Measurements from ENCODE around the gene SERINC5.
"Not testable (repeated sequence)": the region's sequence is repeated elsewhere in the genome, so short reads cannot be mapped to it uniquely, and the experiment has no call there.

SERINC5 gene

DNA sequence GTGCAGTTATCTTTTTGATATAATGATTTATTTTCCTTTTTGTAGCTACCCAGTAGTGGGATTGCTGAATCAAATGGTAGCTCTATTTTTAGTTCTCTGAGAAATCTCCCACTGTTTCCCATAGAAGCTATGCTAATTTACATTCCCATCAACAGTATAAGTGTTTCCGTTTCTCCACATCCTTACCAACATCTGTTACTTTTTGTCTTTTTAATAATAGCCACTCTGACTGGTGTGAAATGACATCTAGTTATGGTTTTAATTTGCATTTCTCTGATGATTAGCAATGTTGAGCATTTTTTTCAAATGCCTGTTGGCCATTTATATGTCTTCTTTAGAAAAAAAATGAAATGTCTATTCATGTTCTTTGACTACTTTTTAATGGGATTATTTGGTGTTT, 94.7 kb downstream of the SERINC5 start:
- DNase-seq: no peak

DNA sequence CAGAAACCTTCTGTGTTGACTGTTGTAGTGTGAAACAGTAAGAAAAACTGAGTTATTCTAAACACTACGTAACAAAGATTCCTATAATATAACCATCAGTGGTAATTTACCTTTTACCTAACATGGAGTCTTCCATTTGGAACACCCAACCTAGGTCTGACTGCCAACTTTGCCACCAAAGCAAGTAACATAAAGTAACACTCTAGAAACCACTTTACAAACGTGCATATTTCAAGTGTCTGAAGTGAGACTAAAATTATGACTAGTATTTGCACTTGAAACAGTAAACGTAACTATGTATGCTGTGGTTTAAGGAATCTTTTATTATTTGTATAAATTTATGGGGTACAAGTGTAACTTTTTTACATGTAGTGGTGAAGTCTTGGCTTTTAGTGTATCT, 95.6 kb downstream of the SERINC5 start:
- no peak for DNase-seq

DNA sequence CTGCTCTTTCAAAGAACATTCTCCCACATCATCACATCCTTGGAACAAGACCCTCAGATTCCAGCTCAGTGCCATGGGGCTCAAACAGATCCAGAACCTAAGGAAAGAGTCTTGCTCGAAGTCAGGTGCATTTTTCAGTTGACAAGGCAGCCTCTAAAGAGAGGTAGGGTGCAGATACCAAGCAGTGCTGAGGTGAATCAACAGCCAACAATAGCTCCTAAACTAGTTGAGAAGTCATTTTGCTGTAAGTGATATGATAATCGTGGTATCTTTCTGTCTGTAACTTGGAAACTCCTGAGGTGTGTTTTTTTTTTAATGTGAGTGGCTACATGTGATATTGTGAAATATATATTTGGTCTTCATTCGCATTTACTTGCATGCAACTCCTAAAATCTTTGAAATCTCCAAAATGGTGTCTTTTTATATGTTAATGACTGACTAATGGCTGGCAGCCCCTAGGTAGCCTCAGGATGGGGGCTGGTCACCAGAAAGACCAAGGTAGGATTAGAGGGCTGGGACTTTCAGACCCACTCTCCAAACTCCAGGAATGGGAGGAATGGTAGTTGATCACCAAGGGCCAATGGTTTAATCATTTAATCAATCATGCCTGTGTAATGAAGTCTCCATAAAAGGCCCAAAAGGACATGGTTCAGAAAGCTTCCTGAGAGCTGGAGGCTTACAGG, 96.6 kb downstream of the SERINC5 start:
- DNase-seq: no peak

DNA sequence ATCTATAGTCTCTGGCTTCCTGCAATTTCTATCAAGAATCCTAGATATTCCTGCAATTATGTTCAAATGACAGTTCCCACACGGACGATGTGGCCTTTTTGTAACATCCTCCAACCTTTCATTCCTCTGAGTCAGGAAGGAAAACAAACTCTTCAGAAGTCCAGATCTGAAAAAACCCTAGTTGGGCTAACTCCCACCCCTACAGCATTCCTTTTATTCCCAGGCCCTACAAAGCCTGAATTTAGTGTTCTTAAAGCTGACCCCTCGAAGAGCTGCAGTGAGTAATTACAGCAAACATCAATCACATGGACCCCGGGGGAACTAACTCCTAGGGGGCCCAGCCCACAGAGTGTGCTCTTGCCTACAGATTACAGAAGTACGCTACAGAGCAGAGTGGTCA, 99.7 kb downstream of the SERINC5 start:
- no peak for DNase-seq

DNA sequence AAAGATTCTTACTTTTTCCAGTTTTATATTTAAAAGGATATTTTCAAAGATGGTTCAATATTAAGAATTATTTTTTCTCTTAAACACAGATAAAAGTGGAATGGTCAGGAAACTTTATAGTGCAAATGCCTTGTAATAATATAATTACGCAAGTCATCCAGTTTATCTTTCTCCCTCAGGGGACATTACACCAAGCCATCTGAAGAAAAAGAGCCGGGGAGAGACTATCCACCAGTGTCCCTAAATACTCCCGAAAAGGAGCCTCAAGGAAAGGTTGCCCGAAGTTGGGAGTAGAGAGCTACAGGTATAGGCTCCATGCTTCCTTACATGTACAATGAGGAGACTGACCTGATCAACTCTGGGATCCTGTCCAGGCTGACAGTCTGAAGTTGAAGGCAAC, 101.1 kb downstream of the SERINC5 start:
- DNase-seq: no peak

DNA sequence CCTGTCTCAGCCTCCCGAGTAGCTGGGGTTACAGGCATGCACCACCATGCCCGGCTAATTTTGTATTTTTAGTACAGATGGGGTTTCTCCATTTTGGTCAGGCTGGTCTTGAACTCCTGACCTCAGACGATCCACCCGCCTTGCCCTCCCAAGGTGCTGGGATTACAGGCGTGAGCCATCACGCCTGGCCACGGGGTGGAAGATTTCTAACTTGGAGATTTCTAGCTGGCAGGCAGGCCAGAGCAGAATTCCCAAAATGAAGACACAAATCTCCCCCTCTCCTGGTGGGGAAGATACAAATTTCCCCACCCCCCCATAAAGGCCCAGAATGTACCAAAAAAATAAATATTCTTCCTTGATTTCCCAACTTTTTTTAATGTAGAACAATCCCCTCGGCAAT, 101.6 kb downstream of the SERINC5 start:
- not testable (repeated sequence) for DNase-seq

DNA sequence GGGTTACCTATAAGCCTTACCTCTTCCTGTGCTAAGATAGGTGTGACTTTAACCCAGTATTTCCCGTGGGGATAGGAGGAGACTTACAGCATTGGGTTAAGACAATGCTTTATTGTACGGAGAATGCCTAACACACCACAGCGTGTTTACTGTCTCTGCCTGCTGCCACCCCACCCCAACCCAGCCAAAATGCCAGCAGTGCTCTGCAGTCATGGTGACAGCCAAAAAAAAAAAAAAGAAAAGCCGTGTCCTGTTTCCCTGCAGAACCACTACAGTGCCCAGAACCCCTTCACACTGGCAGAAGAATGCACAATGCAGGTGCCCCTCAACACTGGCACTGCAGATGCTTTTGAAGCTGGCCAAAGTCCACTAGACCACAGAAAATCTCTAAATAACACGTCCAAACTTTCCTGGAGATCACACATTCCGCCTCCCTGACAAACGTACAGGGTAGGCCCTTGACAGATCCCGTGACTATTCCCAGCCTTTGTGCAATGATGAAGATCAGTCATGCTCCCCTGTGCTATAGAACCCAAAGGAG, 102.2 kb downstream of the SERINC5 start:
- DNase-seq: peak; percentile 53

DNA sequence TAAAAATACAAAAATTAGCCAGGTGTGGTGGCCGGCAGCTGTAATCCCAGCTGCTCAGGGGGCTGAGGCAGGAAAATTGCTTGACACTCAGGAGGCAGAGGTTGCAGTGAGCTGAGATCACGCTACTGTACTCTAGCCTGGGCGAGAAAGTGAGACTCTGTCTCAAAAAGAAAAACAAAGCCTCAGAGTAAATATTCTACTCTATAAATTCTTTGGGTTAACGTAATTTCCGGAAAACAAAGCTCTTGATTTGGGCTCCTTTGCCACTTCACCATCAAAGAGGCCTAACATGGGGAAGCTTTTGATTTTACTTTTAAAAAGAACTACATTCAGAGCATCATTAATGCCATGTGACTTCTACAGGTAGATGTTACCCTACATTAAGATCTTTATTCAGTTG, 103.1 kb downstream of the SERINC5 start:
- no peak for DNase-seq

DNA sequence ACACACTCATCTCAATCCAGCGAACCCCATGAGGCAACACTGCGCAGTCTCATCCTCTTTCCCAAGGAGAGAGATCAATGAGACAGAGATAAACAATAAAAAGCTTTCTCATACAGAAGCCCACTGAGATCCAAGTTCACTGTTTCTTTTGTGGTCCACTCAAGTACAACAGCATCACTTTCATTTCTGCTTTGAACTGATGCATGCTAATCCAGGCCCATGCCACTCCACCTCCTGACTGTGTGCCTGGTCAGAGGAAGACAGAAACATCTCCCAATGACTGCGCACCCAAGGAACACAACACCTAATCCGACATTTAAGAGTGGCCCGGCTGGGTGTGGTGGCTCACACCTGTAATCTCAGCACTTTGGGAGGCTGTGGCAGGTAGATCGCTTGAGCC, 104.0 kb downstream of the SERINC5 start:
- DNase-seq: no peak

DNA sequence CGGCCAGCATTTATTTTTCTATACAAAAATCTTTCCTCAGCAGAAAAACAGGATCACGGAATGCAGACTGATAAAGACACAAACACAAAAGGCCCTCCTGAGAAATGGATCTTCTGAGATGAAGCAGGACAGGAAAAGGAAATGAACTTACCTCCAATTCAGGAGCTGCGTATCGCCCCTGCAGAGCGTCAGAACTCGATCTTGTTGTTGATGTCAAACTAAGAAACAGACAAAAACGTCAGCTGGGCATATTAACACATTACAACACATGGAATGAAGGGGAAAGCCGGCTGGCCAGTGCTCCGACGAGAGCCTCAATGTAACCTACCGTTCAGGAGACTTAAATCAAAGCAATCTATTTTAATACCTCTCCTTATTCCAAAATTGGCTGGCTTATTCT, 105.1 kb downstream of the SERINC5 start:
- no peak for DNase-seq

DNA sequence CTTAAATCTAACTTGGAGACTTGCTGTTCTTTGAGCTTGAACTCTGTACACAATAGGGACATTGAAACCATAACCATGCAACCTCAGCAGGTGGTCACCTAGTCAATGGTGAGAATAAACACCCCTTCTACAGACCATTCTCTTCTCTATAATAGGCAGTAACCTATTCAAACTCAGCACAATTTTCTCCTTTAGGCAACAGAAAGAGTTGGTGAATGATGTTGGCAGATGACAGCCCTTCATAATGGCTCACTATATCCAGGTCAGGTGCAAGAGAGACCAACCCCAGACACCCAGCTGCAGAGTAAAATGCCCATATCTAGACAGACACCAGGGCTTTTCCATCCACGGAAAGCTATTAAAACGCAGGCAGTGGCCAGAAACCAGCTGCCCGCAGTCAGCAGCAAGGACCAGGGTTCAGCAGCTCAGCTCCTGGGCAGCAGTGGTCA, 106.7 kb downstream of the SERINC5 start:
- DNase-seq: peak; percentile 58

DNA sequence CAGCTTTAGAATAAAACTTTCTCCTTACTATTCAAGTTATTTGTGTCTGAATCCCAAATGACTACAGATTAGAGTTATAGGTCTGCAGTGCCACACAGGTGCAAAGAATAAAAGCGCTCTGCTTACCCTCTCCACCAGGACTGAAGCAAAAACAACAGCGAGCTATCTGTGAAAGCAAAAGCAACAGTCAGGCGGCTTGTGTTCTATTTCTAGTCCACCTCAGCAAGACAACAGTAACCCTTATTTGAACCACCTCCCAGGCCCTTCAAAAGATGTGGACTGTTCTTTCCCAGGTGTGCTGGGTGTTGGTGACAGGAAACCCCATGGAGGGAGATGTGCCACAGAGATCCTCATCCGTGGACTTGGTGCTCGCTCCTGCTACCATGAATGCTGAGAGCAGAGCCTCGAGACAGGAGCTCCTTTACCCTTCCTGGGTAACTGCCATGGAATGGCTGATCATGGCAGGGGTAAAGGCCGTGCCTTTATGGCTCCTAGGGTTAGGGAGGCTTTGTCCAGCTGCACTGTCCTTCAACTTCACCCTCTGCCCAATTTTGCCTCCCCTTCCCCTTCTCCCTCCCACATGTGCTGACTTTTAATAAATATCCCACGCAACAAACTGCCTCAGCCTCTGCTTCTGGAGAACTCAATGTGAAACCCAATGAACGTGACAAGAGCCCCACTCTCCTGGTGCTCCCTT, 108.6 kb downstream of the SERINC5 start:
- DNase-seq: no peak

DNA sequence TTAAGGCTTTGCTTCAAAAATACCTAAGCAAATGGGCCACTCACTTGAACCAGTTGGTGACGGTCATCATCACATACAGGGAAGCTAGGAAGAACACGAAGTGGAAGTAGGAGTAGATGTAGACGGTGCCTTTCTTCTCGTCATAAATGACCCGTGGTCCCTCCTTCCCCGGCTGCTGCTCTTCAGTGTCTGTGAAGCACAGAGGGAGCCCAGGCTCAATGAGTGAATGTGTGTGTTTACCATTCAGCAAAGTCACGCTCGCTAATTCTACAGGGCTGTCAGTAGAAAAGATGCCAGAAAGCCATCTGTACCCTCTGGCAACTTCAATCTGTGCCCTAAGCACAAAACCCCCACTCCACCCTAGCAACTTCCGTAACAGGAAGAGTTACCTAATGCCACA, 109.8 kb downstream of the SERINC5 start:
- no peak for DNase-seq

DNA sequence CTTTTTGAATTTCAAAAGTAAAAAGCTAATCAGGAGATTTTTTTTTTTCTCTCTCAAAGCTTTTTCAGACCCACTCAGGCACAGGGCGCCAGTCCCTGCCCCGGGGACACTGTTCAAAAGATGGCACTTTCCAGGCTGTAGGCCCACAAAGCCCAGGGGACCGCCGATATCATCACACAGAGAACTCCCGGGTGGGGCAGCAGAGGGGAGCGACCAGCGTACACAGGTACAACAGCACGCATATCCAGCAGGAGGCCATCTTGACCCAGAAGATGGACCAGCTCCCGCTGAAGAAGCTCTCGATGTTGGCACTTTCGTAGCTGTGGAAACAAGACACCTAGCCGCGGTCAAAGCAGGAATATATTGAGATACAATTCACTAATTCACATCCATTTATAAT, 112.4 kb downstream of the SERINC5 start:
- no peak for DNase-seq

DNA sequence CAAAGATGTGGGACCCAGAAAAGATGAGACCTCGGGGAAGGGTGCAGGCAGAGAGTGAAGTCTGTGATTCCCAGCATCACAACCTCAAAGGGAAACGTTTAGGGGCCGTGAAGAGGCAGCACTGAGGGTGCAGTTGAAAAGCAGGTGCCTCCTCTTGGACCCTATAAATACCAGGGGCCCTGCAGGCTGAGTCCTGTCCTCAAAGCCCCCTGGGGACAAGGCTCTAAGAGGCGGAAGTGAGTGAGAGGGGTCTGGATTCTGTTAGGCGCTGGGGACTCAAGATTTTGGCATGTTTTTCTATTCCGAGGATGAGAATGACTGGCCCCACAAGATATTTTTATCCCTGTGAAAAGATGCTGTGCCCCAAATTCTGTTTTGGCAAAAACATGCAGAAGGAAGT, 112.9 kb downstream of the SERINC5 start:
- DNase-seq: no peak

DNA sequence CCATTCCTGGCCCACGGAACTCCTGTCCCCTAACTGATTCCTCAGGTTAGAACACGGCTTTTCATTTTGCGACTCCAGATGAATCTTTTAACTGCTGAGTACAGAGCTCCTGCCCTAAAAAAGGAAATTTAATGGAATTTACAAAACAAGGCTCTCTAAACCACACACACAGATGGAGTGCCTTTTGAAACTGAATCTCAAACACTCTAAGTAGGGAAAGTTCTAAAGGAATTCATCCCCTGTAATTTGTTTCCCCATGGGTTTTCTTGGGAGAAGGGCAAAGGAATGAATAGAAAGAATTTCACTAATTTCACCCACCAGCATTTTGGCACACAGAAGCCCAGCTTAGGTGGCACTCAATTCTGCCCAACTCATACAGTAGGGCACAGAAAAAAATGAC, 114.2 kb downstream of the SERINC5 start:
- no peak for DNase-seq

DNA sequence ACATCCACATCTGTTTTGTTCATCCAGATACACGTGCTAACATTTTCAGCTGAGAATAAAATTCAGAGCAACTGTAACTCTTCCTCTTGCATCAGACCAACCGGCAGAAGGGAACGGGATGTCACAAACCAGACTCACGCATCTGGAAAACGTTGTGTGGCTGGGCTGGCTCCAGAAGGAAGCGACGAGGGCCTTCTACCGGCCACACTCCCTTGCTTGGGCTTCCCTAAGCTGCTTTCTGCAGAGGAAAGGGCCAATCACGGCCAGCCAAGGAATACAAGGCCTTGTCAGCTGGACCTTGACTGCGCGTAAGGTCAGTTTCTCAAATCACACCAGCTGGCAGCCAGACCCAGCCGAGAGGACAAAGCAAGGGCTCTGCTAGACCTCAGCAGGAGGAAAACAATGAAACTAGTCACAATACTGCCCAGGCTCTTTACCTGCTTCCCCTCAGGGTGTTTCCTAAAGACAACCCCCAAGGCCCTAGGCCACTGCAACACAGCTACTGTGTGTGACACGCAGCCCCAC, 114.6 kb downstream of the SERINC5 start:
- peak; percentile 35 for DNase-seq

DNA sequence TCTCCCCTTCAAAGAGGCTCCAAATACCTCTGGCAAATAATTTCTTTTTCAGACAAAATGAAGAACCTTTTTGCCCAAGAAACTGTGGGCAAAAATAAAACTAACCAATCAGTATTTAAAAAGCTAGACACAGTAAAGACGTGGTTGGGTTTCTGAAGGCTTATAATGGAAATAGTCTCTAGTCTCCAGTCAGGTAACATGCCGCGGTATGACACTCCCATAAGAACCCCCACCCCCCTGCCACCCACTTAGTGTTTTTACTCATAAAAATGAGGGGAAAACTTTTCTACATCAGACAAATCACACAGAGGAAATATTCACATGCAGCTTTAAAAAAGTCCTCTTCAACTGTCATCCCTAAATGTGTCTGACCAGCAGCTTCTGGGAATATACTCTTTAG, 115.4 kb downstream of the SERINC5 start:
- DNase-seq: no peak

DNA sequence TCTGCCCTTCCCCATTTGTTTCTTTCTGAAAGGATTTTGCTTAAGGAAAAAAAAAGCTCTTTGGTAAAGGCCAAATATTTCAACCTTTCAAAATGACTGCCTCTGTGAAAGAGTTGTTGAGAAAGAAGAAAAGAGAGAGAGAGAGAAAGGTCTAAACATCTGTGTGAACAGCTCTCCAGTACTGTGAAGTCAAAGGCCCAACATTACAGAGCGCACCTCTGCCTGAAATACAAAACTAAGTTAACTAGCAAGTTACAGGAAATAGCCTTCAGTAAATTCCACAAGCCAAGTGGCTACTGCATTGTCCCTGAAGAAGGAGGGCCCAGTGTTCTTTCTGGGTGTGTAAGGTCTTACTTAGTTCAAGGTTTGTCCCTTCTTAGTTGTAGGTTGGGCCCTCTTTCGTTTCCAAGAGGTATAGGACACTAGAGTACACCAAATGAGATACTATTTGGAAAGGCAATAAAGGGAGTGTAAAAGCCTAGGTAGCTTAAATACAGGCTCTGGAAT, 116.3 kb downstream of the SERINC5 start:
- DNase-seq: no peak

DNA sequence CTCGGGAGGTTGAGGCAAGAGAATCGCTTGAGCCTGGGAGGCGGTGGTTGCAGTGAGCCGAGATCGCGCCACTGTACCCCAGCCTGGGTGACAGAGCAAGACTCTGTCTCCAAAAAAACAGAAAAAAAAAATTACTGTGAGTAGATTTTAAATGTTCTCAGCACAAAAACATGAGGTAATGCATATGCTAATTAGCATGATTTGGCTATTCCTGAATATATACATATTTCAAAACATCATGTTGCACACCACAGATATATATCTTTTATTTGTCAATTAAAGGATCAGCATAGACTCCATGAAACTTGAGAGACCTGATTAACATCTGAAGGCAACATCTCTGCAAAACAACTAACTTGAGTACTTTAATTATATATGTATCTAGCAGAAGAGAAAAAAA, 117.4 kb downstream of the SERINC5 start:
- no peak for DNase-seq

DNA sequence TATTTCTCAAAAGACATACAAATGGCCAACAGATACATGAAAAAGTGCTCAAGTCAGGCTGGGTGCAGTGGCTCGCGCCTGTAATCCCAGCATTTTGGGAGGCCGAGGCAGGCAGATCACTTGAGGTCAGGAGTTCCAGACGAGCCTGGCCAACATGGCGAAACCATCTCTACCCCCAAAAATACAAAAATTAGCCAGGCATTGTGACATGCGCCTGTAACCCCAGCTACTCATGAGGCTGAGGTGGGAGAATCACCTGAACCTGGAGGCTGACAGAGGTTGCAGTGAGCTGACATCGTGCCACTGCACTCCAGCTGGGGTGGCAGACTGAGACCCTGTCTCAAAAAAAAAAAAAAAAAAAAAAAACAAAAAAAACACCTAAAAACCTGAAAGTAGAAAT, 119.0 kb downstream of the SERINC5 start:
- not testable (repeated sequence) for DNase-seq

DNA sequence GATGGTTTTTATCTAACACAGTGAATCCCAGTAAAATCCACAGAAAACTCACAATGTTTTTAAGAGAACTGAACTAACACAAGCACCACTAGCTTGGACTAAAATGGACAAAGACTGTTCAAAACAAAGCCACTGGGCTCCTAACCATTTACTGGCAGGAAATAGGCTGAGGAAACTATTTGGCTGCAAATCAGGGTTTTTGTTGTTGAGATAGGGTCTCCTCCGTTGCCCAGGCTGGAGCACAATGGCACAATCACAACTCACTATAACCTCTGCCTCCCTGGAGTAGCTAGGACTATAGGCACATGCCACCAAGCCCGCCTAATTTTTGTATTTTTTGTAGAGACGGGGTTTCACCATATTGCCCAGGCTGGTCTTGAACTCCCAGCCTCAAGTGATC, 121.0 kb downstream of the SERINC5 start:
- peak; percentile 8 for DNase-seq

DNA sequence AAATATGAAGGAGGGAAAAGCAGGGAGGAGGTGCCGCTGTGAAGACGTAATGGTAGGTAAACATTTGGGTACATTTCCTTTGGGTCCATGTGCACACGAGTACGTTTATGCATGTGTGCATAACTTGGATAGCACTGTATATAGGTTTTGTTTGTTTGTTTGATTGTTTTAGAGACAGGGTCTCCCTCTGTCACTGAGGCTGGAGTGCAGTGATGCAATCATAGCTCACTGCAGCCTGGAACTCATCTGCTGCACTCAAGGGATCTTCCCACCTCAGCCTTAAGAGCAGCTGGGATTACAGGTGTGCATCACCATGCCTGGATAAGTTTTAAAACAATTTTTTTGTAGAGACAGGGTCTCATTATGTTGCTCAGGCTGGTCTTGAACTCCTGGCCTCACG, 126.7 kb downstream of the SERINC5 start:
- DNase-seq: no peak

DNA sequence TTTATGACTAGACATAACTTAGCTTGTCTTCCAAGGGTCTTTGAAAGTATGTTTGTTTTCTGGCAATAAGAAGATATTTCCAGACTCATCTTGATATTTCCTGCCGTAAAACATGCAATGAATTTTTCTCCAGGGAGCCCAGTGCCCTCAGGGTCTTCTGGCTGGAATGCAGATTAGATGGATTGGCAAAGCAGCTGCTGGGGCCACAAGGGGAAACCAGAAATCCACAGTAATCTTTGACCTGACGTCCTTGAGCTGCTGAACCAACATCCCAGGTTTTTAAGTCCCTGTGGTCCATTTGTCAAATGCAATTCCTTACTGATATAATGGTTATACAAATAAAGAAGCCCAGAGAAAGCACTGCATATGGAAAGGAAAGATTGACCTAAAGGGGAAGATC, 127.7 kb downstream of the SERINC5 start:
- DNase-seq: no peak

All from midbrain (tissue), 1 donor.